ENCODE measurements around the gene FXYD3.
A peak's percentile ranks its signal among the peaks of the same experiment; 100 is the strongest.
"Not testable (repeated sequence)": the region's sequence is repeated elsewhere in the genome, so short reads cannot be mapped to it uniquely, and the experiment has no call there.

The FXYD3 gene

DNA sequence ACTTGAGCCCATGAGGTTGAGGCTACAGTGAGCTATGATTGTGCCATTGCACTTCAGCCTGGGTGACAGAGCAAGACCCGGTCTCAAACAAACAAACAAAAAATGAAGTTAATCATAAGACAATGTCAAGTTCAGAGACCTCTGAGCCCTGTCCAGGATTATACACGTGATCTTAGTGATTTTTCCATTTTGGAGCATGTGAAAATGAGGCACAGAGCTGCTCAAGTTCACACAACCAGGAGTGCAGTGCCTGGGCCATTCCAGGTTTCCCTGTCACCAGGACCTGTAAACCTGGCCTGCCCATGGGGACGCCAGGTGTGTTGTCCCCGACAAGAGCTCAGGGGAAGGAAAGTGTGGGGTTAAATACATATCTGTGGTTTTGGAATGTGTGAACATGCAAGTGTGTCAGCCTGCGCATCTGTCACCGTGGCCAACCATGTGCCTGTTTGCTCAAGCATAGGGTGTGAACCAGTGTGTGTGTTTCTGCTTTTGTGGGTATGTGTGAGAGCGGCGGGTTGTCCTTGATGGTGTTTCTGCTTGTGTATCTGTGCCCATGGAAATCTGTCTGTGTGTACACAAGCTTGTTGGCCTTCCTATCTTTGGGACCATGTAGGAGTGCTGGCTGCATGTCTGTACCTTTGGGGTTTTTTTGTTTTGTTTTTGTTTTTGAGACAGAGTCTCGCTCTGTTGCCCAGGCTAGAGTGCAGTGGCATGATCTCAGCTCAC, 21.5 kb downstream of the FXYD3 start:
- no peak for DNase-seq
- intact Hi-C loops (cut with DNase I) = loop anchor here (5.0 kb wide), 1 partner anchor 95 kb away; the partner anchor contains the start of gene HPN

DNA sequence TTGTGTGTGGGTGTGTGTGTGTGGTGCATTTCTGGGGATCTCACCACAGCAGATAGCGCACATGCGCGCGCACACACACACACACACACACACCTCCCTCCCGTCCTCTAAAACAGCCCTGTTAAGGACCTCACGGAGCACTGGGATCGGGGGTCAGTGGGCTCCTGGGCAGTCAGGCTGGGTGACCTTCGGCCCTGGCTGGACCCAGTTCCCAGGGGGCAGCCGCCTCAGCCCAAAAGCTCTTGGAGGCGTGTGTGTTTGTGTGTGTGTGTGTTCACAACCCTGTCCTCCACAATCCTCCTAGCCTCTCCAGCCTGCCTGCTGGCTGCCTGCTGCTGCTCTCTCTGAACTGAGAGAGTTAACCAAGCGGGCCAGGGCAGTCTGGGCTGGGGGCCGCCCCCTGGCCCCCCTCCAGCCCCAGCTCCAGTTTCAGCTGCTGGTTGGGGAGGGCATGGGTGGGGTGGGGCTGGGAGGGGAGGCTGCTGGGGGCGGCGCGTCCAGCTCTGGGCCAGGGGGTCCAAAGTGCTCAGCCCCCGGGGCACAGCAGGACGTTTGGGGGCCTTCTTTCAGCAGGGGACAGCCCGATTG, 22.8 kb downstream of the FXYD3 start, which contains the start of gene FXYD1:
FXYD1 (plus strand) TSS at position 520 of the 588 bp plus-strand sequence. CDS start 1,256 bp downstream, outside the sequence.
- intact Hi-C loops (cut with DNase I) = loop anchor here (5.0 kb wide), 1 partner anchor 96 kb away; the partner anchor contains the start of gene HPN

DNA sequence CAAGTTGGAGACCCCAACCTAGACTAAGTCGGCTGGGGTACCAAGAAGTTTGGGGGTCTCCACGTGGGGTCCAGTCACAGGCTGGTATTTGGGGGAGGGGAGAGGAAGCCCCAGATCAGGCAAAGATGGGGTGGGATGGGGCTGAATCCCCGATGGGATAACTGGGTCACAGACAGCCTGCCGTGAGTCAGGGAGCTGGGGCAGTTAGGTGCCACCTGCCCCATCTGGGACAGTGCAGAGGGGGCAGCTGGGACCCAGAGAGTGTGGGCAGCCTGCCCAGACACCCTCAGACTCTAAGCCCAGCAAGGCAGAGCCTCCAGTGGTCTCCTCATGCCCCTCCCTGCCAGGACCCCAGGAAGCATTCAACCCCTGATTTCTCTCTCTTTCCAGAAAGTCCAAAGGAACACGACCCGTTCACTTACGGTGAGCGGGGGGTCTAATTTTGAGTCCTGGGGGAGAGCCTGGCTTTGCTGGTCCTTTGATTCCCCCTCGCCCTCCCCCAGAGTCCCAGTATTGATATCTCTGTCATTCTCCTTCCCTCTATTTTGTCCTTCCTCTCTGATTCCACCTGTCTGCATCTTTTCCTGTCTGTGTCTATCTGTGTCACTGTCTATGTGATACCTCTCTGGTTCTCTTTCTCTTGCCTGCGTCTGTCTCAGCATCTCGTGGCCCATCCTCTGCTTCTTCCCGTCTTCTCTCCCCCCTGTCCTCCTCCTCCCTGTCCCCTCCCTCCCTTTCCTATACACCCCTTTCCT, 24.8 kb downstream of the FXYD3 start:
- DNase-seq = peak in 3 of 10 donors; percentile 46 to 82 (median 62)
- intact Hi-C loops (cut with DNase I) = loop anchor here (2.0 kb wide), 1 partner anchor 168 kb away; no protein-coding TSS in a partner anchor

More for the DNA sequence above, 22.8 kb downstream of the FXYD3 start, which contains the start of gene FXYD1:
- peak in 2 of 10 donors; percentile 71 to 82 for DNase-seq

DNA sequence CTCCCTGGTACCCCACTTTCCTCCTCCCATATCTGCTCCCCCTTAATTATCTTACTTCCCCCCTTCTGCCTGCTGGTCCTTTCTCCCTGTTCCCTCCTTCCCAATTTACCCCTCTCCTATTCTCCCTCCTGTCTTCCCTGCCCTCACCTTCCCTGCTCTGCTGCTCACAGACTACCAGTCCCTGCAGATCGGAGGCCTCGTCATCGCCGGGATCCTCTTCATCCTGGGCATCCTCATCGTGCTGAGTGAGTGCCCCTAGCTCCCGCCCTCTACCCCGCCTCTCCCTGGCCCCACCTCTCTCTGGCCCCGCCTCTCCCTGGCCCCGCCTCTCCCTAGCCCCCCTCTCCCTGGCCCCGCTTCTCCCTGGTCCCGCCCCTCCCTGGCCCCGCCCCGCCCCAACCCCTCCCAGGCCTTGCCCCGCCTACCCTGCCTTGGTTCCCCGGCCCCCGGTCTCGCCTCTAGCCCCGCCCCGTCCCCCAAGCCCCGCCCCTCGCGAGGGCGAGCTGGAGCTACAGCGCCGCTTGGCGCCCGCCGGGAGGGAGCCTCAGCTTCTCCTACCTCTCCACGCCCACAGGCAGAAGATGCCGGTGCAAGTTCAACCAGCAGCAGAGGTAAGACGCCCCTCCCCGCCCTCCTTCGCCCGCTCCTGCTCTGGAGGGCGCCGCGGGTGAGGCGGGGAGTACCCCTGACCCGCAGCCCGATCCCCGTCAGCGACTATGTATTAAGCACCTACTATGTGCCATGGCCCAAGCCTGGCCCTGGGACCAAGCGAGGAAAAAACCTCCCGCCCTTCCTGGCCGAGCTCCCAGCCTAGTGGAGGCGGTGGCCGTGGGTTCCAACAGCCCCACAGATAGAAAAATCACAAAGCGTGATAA, 25.6 kb downstream of the FXYD3 start:
- intact Hi-C loops (cut with DNase I) = loop anchor here (1.0 to 2.0 kb wide), 2 partner anchors 74 to 168 kb away; no protein-coding TSS in a partner anchor

DNA sequence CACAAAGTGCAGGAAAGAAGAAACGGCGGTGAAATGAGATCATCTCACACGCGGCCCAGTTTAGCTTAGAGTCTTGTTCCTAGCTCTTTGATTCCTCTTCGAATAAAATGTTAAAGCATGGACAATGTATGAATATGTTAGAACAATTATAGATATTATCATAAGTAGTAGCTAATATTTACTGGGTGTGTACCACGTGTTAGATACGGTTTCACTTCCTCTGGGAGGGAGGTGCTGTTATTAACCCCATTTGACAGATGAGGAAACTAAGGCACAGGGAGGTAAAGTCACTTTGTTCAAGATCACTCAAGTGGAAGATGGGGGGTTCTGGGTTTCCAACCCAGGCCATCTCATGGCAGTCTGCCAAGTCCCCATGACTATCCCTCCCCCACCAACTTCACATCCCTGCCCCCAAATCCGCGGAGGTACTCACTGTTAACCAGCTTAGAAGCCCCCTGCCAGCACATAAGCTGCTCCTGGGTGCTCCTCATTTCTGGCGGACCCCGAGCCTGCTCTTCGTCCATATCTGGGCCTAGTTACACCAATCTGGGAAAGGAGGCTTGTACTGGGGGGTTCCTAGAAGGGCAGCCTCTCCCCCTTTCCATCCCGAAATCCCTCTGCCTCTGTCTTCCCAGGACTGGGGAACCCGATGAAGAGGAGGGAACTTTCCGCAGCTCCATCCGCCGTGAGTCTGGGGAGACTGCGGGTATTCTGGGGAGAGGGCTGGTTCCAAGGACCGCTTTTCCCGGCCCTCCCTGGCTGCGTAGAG, 26.4 kb downstream of the FXYD3 start:
- peak in 3 of 10 donors; percentile 20 to 87 (median 63) for DNase-seq
- intact Hi-C loops (cut with DNase I) = loop anchor here (1.0 to 2.0 kb wide), 2 partner anchors 75 to 169 kb away; no protein-coding TSS in a partner anchor

More for the DNA sequence above, 25.6 kb downstream of the FXYD3 start:
- peak; percentile 89 to 99 (median 96) for DNase-seq

DNA sequence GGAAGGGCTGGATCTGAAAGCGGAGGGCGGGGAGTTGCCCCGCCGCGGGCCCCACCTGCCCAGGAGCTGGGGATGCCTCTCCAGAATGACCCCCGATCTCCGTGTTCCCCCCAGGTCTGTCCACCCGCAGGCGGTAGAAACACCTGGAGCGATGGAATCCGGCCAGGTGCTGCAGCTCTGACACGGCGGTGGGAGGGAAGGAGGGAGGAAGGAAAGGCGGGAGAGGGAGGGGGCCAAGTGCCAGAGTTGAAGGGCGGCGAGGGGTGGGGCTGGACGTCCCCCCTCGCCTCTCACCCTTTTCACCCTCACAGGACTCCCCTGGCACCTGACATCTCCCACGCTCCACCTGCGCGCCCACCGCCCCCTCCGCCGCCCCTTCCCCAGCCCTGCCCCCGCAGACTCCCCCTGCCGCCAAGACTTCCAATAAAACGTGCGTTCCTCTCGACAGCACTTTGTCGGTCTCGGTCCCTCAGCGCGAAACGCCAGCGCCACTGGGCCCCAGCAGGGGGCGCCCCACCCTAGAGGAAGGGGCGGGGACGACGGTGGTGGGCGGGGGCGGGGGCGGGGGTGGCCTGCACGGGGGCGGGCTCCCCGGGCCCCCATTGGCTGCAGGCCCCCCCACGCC, 27.1 kb downstream of the FXYD3 start:
- intact Hi-C loops (cut with DNase I) = loop anchor here (1.0 kb wide), 1 partner anchor 127 kb away; no protein-coding TSS in a partner anchor
- DNase-seq = peak in 8 of 10 donors; percentile 60 to 94 (median 72)

DNA sequence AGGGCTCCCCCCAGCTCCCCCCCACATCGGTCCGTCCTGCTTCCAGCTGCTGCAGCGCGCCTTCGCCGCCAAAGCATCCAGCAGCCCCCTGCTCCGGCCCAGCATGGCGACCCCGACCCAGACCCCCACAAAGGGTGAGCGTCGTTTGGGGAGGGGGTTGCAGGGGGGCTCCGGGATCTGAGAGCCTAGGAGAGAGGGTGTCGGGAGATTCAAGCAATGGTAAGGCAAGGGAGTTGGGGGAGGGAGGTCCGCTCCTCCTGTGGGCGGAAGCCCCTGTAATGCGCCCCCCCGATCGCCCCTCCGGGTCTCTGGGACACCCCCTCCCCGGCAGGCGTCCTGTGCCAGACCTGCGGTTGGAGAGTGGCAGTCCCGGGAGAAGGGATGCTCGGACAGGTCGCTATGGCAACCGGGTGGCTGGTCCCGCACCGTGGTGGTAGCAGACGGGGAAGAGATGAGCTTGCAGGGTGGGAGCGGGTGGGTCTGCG, 27.6 kb downstream of the FXYD3 start, which contains the start of gene FXYD7:
FXYD7 (plus strand) TSS at position 25 of the 485 bp plus-strand sequence; CDS start at position 104, 79 bp downstream.
- peak in 6 of 10 donors; percentile 52 to 94 (median 76) for DNase-seq
- intact Hi-C loops (cut with DNase I) = loop anchor here (1.0 kb wide), 1 partner anchor 126 kb away; no protein-coding TSS in a partner anchor

DNA sequence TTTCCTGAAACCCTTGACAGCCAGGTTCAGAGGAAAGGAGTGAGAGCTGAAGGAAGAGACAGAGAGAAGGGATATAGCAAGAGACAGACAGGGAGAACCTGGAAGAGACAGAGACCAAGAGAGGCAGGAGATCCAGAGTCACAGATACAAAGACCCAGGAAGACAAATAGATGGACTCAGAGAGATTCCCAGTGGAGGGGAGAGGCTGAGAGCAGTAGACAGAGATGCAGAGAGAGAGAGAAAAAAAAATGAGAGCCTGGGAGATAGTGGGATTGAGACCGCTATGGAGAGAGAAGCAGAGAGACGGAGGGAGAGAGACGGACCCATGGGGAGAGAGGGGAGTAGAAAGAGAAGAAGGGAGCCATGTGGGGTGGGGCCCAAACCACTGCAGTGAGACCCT, 28.2 kb downstream of the FXYD3 start:
- no peak for DNase-seq
- intact Hi-C loops (cut with DNase I) = loop anchor here (1.0 kb wide), 1 partner anchor 125 kb away; no protein-coding TSS in a partner anchor

DNA sequence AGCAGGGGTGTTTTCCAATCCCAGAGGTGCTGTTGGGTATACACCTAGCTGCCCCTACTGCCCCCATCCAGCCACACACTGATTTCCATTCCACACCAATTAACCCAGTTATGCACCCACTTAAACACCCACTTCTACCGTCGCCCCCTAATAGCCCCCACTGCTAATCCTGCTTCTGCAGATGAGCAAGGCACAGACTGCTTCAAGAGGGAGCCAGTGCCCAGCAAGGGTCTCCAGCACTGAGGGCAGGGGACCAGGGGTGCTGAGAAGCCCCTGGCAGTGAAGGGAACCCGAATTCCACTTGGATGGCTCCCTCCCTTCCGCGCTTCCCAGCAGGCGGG, 28.6 kb downstream of the FXYD3 start:
- intact Hi-C loops (cut with DNase I) = no loop called here
- peak in 1 of 10 donors; percentile 46 for DNase-seq

DNA sequence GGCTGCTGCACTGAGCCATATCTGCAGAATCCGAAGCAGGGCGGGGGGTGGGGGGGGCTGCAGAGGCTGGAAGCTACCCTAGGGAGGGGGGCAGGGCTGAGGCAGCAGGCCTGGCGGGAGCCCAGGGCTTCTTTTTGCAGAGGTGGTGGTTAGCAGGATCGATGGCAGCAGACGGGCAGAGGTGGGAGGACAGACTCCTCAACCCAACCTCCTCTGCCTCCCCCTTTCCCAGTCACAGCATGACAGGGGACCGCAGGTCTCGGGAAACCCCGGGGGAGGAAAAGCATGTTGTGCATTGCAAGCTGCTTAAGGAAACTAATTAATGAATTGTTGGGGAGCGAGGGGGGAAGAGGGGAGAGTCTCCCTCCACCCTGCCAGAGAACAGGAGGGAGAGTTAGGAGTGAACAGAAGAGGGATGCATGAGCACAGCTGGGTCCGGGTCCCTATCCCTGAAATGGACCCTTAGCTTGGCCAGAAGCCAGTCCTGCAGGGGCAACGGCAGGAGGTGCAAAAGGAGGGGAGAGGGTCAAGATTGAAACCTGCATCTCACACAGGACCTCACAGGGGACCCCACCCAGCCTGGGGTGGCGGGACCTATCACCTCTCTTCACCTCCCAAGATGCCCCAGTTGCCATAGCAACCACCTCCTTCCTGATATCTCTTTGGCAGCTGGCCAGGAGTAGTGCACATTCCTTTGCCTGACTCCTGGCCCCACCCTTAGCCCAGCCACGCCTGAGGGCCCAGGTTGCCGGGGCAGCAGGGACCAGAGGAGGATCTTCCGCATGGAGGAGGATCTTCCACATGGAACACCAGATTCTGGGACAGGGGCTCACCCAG, 29.2 kb downstream of the FXYD3 start:
- peak in 4 of 10 donors; percentile 36 to 87 (median 64) for DNase-seq
- intact Hi-C loops (cut with DNase I) = no loop called here

DNA sequence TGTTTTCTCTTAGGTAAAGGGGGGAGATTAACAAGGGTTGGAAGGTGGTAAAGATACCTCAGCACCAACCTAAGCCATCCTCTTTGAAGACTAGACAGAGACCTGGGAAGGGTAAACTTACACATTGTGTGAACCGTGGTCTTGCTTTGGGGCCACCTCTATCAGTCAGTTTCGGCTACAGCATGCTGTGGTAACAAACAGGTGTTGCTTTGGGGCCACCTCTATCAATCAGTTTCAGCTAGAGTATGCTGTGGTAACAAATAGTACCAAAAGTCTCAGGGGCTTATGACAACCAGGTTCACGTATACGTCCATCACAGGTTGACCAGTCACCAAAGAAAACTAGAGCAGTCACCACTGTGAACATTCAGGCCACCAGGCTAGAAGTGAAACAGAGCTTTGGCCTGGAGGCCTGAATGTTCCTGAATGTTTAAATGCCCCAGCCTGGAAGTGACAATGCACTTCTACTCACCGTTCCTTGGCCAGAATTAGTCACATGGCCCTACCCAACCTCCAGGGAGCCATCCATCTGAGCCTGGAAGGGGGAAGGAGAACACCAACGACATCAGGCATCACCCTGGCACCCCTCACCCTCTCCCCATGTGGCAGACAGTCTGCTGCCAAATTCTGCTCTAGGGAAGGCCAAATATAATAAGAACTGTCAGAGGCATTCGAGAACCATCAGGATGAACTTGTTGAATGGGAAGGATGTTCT, 31.3 kb downstream of the FXYD3 start:
- intact Hi-C loops (cut with DNase I) = no loop called here
- peak in 2 of 10 donors; percentile 10 to 17 for DNase-seq

DNA sequence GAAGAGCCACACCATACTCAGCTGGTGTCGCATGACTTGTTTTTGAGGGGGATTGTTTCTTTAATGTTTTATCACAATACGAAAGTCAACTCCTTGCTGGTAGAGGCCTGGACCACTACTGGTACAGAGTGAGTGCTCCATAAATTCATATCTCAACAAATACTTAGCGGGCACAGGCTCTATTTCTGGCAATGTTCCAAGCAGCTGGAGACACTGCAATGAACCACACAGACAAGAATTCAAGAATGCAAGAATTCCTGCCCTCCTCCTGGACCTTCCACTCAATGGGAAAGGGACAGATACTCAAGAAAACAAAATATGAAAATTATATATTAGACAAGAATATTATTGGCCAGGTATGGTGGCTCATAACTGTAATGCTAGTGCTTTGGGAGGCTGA, 33.8 kb downstream of the FXYD3 start:
- no peak for DNase-seq
- intact Hi-C loops (cut with DNase I) = no loop called here

DNA sequence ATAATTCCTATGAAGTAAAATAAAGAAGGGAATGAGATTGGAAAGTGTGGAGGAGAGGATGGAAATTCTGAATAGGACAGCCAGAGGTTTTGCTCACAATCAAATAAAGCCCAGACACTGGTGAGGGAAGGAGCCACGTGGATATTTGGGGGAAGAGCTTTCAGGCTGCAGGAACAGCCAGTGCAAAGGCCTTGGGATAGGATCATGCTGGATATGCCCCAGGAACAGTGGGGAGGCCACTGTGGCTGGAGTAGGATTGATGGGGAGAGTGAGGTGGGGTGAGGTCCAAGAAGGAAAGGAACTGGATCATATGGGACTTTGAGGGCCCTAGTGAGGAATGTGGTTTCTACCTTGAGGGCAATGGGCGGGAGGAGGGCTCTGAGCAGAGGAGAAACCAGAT, 34.8 kb downstream of the FXYD3 start:
- intact Hi-C loops (cut with DNase I) = no loop called here

DNA sequence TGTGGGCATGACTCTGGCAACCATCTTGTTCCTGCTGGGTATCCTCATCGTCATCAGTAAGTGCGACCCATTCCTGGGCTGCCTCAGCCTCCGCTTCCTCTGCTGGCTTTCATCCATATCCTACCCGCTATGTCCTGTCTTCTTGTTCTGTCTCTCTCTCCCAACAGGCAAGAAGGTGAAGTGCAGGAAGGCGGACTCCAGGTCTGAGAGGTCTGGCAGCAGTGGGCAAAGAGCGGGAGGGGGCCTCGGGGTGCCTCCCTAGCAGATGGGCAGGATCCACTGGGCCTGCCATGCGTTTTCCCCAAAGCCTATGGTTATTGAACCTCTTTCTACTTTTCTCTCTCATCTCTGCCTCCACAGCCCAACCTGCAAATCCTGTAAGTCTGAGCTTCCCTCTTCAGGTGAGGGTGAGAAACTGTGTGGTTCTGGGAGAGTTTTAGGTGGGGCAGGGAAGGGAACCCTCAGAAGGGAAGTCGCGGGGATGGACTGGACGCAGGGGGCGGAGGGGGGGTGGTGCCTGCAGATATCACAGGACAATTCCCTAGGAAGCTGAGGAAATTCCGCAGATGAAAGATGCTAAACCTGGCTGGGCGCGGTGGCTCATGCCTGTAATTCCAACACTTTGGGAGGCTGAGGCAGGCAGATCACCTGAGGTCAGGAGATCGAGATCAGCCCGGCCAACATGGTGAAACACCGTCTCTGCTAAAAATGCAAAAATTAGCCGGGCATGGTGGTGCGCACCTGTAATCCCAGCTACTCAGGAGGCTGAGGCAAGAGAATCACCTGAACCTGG, 35.8 kb downstream of the FXYD3 start:
- peak in 2 of 10 donors; percentile 51 to 66 for DNase-seq
- intact Hi-C loops (cut with DNase I) = no loop called here

More for the DNA sequence above, 34.8 kb downstream of the FXYD3 start:
- peak in 2 of 10 donors; percentile 5 for DNase-seq

DNA sequence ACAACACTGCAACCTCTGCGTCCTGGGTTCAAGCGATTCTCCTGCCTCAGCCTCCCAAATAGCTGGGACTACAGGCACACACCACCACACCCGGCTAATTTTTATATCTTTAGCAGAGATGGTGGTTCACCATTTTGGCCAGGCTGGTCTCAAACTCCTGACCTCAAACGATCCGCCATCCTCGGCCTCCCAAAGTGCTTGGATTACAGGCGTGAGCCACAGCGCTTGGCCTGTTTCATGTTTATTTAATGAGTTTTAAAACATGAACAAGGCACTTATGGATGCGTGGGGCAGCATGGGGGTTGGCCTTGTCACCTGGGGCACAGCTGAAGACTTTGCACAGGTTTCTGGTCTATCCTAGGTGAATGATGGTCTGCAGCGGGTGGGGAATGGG, 37.5 kb downstream of the FXYD3 start:
- intact Hi-C loops (cut with DNase I) = not testable (repeated sequence)
- peak in 2 of 10 donors; percentile 35 to 56 for DNase-seq
